Common myeloid progenitor, CD34-positive (primary cell): Measurements from ENCODE around the gene UFD1.

Experiments
- CTCF ChIA-PET: fragments of 350-600 bp; sonication (Branson Sonifier 250); formaldehyde crosslinking; loops from one replicate; lab custom pipeline; 2021; ENCODE audit warnings: antibody characterized with exemption; lab: Charles Lee
- POLR2A ChIA-PET: fragments of 350-600 bp; sonication (Branson Sonifier 250); formaldehyde crosslinking; loops from one replicate; lab custom pipeline; 2021; ENCODE audit warnings: antibody characterized with exemption; lab: Charles Lee
- DNase-seq, 3 donors: peaks; one replicate each; pipeline versions ENCODE4 v3.0.0 to v3.0.0-alpha.2; 2013
- H3K27ac ChIP-seq, 2 experiments: 1 replicate in 1 of 2; 2 replicates in 1 of 2; pipeline ENCODE4 v1.7.0; 2013; ENCODE audit warnings: inconsistent platforms in 2 of 2, low read length in 2 of 2, mild to moderate bottlenecking in 2 of 2, low read depth in 1 of 2, moderate library complexity in 1 of 2; ENCODE audit not compliant: severe bottlenecking in 2 of 2, insufficient read depth in 1 of 2, poor library complexity in 1 of 2
- H3K27me3 ChIP-seq, 5 experiments: replicated peaks in 2 of 5; 1 replicate in 3 of 5; 2 replicates in 2 of 5; pipeline versions ENCODE4 v1.6.1 to v1.7.0; 2013; ENCODE audit warnings: low read length in 4 of 5, mild to moderate bottlenecking in 2 of 5, moderate library complexity in 2 of 5, inconsistent platforms in 1 of 5; ENCODE audit not compliant: insufficient read depth in 5 of 5, control insufficient read depth in 4 of 5
- H3K36me3 ChIP-seq, 4 experiments: 1 replicate in 2 of 4; 2 replicates in 2 of 4; pipeline versions ENCODE4 v1.6.1 to v1.7.0; 2013; ENCODE audit warnings: low read length in 3 of 4, control low read depth in 1 of 4, mild to moderate bottlenecking in 1 of 4; ENCODE audit not compliant: control insufficient read depth in 4 of 4, insufficient read depth in 4 of 4
- H3K4me1 ChIP-seq, 4 experiments: 1 replicate in 3 of 4; 2 replicates in 1 of 4; pipeline versions ENCODE4 v1.6.1 to v1.7.1; 2013; ENCODE audit warnings: low read length in 3 of 4, mild to moderate bottlenecking in 3 of 4, control low read depth in 1 of 4, inconsistent platforms in 1 of 4, moderate library complexity in 1 of 4; ENCODE audit not compliant: control insufficient read depth in 4 of 4, insufficient read depth in 4 of 4; ENCODE audit errors: control extremely low read depth in 1 of 4
- H3K4me3 ChIP-seq, 7 experiments: 1 replicate in 4 of 7; 2 replicates in 3 of 7; pipeline versions ENCODE4 v1.5.1 to v1.7.0; 2013; ENCODE audit warnings: mild to moderate bottlenecking in 7 of 7, low read length in 6 of 7, moderate library complexity in 6 of 7, inconsistent platforms in 2 of 7, low read depth in 2 of 7, control low read depth in 1 of 7; ENCODE audit not compliant: insufficient read depth in 4 of 7, control insufficient read depth in 1 of 7; ENCODE audit errors: extremely low read depth in 1 of 7
- H3K9me3 ChIP-seq, 5 experiments: 1 replicate in 4 of 5; 2 replicates in 1 of 5; pipeline versions ENCODE4 v1.6.1 to v1.7.1; 2013; ENCODE audit warnings: low read length in 4 of 5, mild to moderate bottlenecking in 2 of 5, inconsistent platforms in 1 of 5, low read depth in 1 of 5, moderate library complexity in 1 of 5; ENCODE audit not compliant: control insufficient read depth in 4 of 5, insufficient read depth in 2 of 5; ENCODE audit errors: control extremely low read depth in 1 of 5
- WGBS: methylation state at CpG from one replicate; pipeline ENCODE4 v1.1.5; 2013; ENCODE audit not compliant: insufficient coverage; 5-methylcytosine and 5-hydroxymethylcytosine counted together

The UFD1 gene

DNA sequence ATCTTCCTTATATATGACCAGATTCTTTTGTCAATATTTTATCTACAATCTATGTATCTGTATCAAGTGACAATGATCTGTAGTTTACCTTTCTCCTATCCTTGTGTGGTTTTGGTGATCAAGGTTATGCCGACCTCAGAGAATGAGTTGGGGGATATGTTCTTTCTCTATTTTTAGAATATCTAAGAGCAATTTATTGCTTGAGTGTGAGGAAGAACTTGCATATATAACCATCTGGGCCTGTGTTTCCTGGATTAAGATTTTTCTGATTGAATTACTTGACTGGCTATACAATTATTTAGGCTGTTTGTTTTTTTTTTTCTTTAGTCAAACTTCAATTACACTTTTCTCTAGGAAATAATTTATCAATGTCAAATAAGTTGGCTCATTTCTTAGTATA, 17.5 kb downstream of the UFD1 start:
- H3K4me3 ChIP-seq, result no peak overlapping the region
- H3K36me3 ChIP-seq, result peaks cover 20 to 61% (median 44%) of the 10 kb centered on the region in 4 experiments
- ChIA-PET CTCF (no interaction called here), POLR2A (no interaction called here)
- H3K27me3 ChIP-seq, result no peaks in the 10 kb centered on the region
- H3K4me1 ChIP-seq, result no peaks in the 10 kb centered on the region
- H3K27ac ChIP-seq, result no peak overlapping the region
- WGBS, result no CpG with 5 or more reads among the region's 1 CpG
- H3K9me3 ChIP-seq, result no peaks in the 10 kb centered on the region
- no peak for DNase-seq

- H3K4me1 ChIP-seq, result no peaks in the 10 kb centered on the region
- H3K4me3 ChIP-seq, result no peak overlapping the region
- H3K36me3 ChIP-seq, result peaks cover 15 to 63% (median 41%) of the 10 kb centered on the region in 4 experiments
- H3K27ac ChIP-seq, result no peak overlapping the region
- ChIA-PET CTCF (interaction anchor here (1.0 kb wide), 1 partner anchor 17 kb away, joined by 3 read pairs; no protein-coding TSS in a partner anchor), POLR2A (no interaction called here)
- DNase-seq, result no peak
- 76% methylated on average over 2 of the region's 2 CpGs for whole genome bisulfite sequencing
- H3K9me3 ChIP-seq, result no peaks in the 10 kb centered on the region
- H3K27me3 ChIP-seq, result no peaks in the 10 kb centered on the region
Observed at GRCh38 chr22:19460036-19460435, 19.0 kb downstream of the UFD1 start.

DNA sequence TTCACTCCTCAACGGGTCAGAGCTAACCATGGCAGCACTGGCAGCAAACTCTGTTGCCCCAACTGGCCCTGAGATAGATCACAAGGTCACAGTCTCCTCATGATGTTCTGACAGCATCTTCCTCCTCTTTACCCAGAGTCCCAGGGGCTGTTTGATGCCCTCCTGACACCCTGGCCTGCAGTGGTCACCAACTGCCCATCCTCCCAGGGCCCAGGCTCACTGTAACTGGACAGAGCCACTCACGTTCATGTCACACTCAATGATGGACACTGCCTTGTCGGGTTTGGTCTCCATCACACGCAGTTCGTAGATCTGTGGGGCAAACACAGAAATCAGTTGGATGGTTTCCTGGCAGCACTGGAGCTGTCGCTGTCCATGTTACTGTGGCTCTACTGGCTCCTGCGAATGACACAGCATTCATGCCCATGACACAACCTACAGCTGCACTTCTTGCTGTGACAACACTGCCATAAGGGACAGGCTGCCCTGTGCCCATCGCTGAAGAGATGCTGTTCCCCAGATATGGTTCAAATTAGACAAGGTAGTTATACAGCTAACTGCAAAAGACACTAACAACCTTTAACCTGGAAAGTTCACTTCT, 21.1 kb downstream of the UFD1 start:
- H3K36me3 ChIP-seq, result peaks cover 16 to 66% (median 48%) of the 10 kb centered on the region in 4 experiments
- CTCF ChIA-PET, result interaction anchor here (1.2 to 1.4 kb wide), 2 partner anchors 10 to 16 kb away, joined by 3 to 4 read pairs; partner anchors contain the start of gene C22orf39

DNA sequence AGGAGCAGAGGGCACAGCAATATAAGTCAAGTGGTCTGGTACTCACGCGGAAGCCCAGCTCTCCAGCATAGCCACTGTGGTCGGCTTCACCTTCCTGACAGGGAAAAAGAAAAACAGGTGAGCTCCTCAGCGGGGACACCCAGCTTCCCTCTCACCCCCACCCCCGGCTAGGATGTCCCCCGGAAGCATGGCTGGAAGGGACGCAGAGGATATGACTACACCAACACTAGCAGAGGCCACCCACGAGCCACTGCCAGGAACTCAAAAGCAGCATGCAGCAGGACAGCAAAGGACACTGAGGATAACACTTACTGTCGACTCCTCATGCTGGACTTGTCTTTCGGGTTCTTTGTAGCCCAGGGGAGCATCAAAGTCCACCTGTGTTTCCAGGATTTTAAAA, 22.5 kb downstream of the UFD1 start:
- POLR2A ChIA-PET, result no interaction called here
- H3K36me3 ChIP-seq, result peaks cover 16 to 72% (median 57%) of the 10 kb centered on the region in 4 experiments
- no peak overlapping the region for H3K27ac ChIP-seq
- CTCF ChIA-PET, result no interaction called here
- no peaks in the 10 kb centered on the region for H3K27me3 ChIP-seq
- H3K4me3 ChIP-seq, result no peak overlapping the region
- no peak for DNase-seq
- WGBS, result 96% methylated on average over 7 of the region's 10 CpGs
- no peaks in the 10 kb centered on the region for H3K4me1 ChIP-seq
- no peaks in the 10 kb centered on the region for H3K9me3 ChIP-seq

More for the DNA sequence above, 21.1 kb downstream of the UFD1 start:
- whole genome bisulfite sequencing, result 96% methylated on average over 8 of the region's 8 CpGs
- no peak for DNase-seq
- Histone ChIP-seq H3K9me3 (no peaks in the 10 kb centered on the region), H3K27me3 (no peaks in the 10 kb centered on the region), H3K4me1 (no peaks in the 10 kb centered on the region), H3K4me3 (no peak overlapping the region), H3K27ac (no peak overlapping the region)
- POLR2A ChIA-PET, result no interaction called here

GRCh38 chr22:19455585-19456370, 23.2 kb downstream of the UFD1 start:
- no peak for DNase-seq
- Histone ChIP-seq H3K27me3 (no peaks in the 10 kb centered on the region), H3K27ac (no peak overlapping the region), H3K9me3 (no peaks in the 10 kb centered on the region), H3K4me1 (no peaks in the 10 kb centered on the region), H3K36me3 (peaks cover 16 to 71% (median 58%) of the 10 kb centered on the region in 4 experiments), H3K4me3 (no peak overlapping the region)
- ChIA-PET POLR2A (no interaction called here), CTCF (interaction anchor here (1.3 kb wide), 1 partner anchor 11 kb away, joined by 5 read pairs; no protein-coding TSS in a partner anchor)
- 100% methylated on average over 1 of the region's 4 CpGs for WGBS

GRCh38 chr22:19455033-19455432, 24.0 kb downstream of the UFD1 start:
- Histone ChIP-seq H3K27me3 (no peaks in the 10 kb centered on the region), H3K9me3 (no peaks in the 10 kb centered on the region), H3K4me1 (no peaks in the 10 kb centered on the region), H3K4me3 (no peak overlapping the region), H3K27ac (peak overlapping the region in 1 of 2 experiments; percentile 15), H3K36me3 (peaks cover 18 to 68% (median 59%) of the 10 kb centered on the region in 4 experiments)
- ChIA-PET POLR2A (no interaction called here), CTCF (interaction anchor here (1.3 kb wide), 1 partner anchor 11 kb away, joined by 5 read pairs; no protein-coding TSS in a partner anchor)
- no peak for DNase-seq
- 100% methylated on average over 2 of the region's 2 CpGs for WGBS

DNA sequence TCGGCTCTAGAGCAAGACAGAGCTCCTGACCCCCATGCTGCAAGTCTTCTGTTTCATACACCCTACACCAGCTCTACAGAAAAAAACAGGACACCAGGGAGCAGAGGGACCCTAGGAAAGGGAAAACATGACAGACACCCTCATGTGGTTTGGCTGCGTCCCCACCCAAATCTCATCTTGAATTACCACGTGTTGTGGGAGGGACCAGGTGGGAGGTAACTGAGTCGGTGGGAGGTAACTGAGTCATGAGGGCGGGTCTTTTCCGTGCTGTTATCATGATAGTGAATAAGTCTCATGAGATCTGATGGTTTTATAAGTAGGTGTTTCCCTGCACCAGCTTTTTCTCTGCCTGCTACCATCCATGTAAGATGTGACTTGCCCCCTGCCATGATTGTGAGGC, 24.8 kb downstream of the UFD1 start:
- Histone ChIP-seq H3K4me1 (peaks cover 0 to under 1% (median 0%) of the 10 kb centered on the region in 4 experiments), H3K27me3 (no peaks in the 10 kb centered on the region), H3K4me3 (no peak overlapping the region), H3K27ac (no peak overlapping the region), H3K9me3 (no peaks in the 10 kb centered on the region), H3K36me3 (peaks cover 18 to 74% (median 58%) of the 10 kb centered on the region in 4 experiments)
- CTCF ChIA-PET, result no interaction called here
- DNase-seq, result no peak
- POLR2A ChIA-PET, result no interaction called here
- 100% methylated on average over 4 of the region's 6 CpGs for WGBS
